ENCODE data around the gene ATP9B. TPM values are rescaled to one million over a fixed set of nuclear protein-coding genes. Genes with fewer than 3 reads are reported as not detected.

Gene ATP9B
- total RNA-seq, 1 experiment from 2014 or later: 44.4 TPM

DNA sequence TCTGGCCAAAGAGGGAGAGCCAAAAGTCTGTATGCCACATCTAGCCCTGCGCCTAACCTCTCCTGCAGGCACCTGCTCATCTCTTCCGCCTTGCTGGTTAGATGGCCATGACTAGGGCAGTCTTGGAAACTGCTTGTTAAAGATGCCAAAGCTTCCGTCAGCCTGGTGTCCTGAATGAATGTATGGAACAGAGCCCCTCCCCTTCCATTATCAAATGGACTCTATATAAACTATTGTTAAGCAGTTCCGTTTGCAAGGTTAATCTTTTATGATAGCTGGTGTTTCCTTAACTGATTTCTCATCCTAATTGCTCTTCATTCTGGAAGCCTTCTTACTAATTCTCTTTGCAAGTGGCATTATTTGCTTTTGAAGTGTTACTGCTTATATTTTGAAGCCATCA, 87.1 kb downstream of the ATP9B start:
- peak; percentile 41; the same call in 1 of the 2 replicates for ATAC-seq

DNA sequence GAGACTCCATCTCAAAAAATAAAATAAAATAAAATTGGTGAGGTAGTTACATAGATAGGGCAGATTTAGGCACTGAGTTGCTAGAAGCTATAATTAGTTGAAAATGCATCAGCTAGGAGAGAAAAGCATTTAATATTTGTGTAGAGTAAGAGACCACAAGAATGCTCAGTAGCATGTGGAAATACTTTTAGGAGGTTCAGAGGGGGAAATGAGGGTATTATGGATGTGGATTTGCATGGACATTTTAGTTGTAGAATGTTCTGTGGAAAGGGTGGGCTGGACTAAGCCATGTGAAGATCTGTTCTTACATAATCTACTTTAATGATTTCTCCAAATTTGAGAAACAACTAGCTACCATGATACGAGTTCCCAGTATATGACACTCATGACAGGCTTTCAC, 95.5 kb downstream of the ATP9B start:
- in situ Hi-C loops (cut with HindIII; ENCODE audit: low pct_unique_long_range_greater_than_20kb, low sequenced_read_pairs): no loop called here
- no peak for TF ChIP-seq TCF7L2 (IDR thresholded peaks at IDR 0.05; ENCODE audit: low read depth, low read length)
- no peak for TF ChIP-seq REST (IDR thresholded peaks at IDR 0.05; ENCODE audit: insufficient read depth in 1 of 2, low read depth in 2 of 2, low read length in 1 of 2)
- TF ChIP-seq SIN3A (IDR thresholded peaks at IDR 0.05; ENCODE audit: borderline replicate concordance, insufficient read depth, low read depth, low read length): no peak
- no peak for TF ChIP-seq CTCF (IDR thresholded peaks at IDR 0.05)
- no peak for TF ChIP-seq POLR2AphosphoS5 (IDR thresholded peaks at IDR 0.05; ENCODE audit: low read depth, low read length)
- CTCF ChIA-PET: no interaction called here

More for the DNA sequence above, 87.1 kb downstream of the ATP9B start:
- no peaks in the 10 kb centered on the region for H3K36me3 ChIP-seq (ENCODE audit: control insufficient read depth, insufficient read depth, low read length)
- no peak overlapping the region for H3K4me3 ChIP-seq (ENCODE audit: low read depth in 2 of 2, low read length in 2 of 2)
- no peak for TF ChIP-seq SIN3A (IDR thresholded peaks at IDR 0.05; ENCODE audit: borderline replicate concordance, insufficient read depth, low read depth, low read length)
- no peak for TF ChIP-seq REST (IDR thresholded peaks at IDR 0.05; ENCODE audit: insufficient read depth in 1 of 2, low read depth in 2 of 2, low read length in 1 of 2)
- TF ChIP-seq TCF7L2 (IDR thresholded peaks at IDR 0.05; ENCODE audit: low read depth, low read length): no peak
- TF ChIP-seq CTCF (IDR thresholded peaks at IDR 0.05): no peak
- TF ChIP-seq POLR2AphosphoS5 (IDR thresholded peaks at IDR 0.05; ENCODE audit: low read depth, low read length): no peak
- no peak for DNase-seq (ENCODE audit: low read depth, low spot score)
- H3K9me3 ChIP-seq (ENCODE audit: control insufficient read depth, insufficient read depth, low read depth, low read length): no peaks in the 10 kb centered on the region
- no peak overlapping the region for H3K27ac ChIP-seq (ENCODE audit: low read length)
- H3K27me3 ChIP-seq (ENCODE audit: control insufficient read depth, insufficient read depth, low read length): no peaks in the 10 kb centered on the region
- CTCF ChIA-PET: no interaction called here
- no TSS peak for BruUV-seq (replicated peaks)
- in situ Hi-C loops (cut with HindIII; ENCODE audit: low pct_unique_long_range_greater_than_20kb, low sequenced_read_pairs) (no loop called here), intact Hi-C loops (cut with micrococcal nuclease; ENCODE audit: unreplicated experiment) (no loop called here)
- H3K4me1 ChIP-seq (ENCODE audit: control insufficient read depth, insufficient read depth, low read length): no peaks in the 10 kb centered on the region
- POLR2A ChIA-PET: no interaction called here

More for the DNA sequence above, 95.5 kb downstream of the ATP9B start:
- H3K4me3 ChIP-seq (ENCODE audit: low read depth in 2 of 2, low read length in 2 of 2): no peak overlapping the region
- DNase-seq (ENCODE audit: low read depth, low spot score) (no peak), ATAC-seq (no peak)
- POLR2A ChIA-PET: no interaction called here
- intact Hi-C loops (cut with micrococcal nuclease; ENCODE audit: unreplicated experiment): no loop called here
- BruUV-seq (replicated peaks): no TSS peak
- no peak overlapping the region for H3K27ac ChIP-seq (ENCODE audit: low read length)
- no peaks in the 10 kb centered on the region for H3K27me3 ChIP-seq (ENCODE audit: control insufficient read depth, insufficient read depth, low read length)
- no peaks in the 10 kb centered on the region for H3K36me3 ChIP-seq (ENCODE audit: control insufficient read depth, insufficient read depth, low read length)
- no peaks in the 10 kb centered on the region for H3K4me1 ChIP-seq (ENCODE audit: control insufficient read depth, insufficient read depth, low read length)
- no peaks in the 10 kb centered on the region for H3K9me3 ChIP-seq (ENCODE audit: control insufficient read depth, insufficient read depth, low read depth, low read length)

Data from Panc1 (cell line).